ENCODE results near the gene CRP. TPM values are rescaled to one million over a fixed set of nuclear protein-coding genes. Genes with fewer than 3 reads are reported as not detected.
"Not testable (repeated sequence)": the region's sequence is repeated elsewhere in the genome, so short reads cannot be mapped to it uniquely, and the experiment has no call there.

CRP gene
- total RNA-seq, result 46.3 TPM

GRCh38 chr1:159714529-159714928 lies at the start of gene CRP:
CRP (minus strand) TSS chr1:159714589; CDS start chr1:159714485, 104 bp downstream.
- DNase-seq (ENCODE audit: low spot score), result no peak

- DNase-seq (ENCODE audit: low spot score), result no peak
Observed at GRCh38 chr1:159763686-159764085, 49.3 kb upstream of the CRP start.

GRCh38 chr1:159756397-159756796 lies 42.0 kb upstream of the CRP start:
- DNase-seq (ENCODE audit: low spot score), result no peak

- DNase-seq (ENCODE audit: low spot score), result no peak
Observed at GRCh38 chr1:159755451-159756007, 41.1 kb upstream of the CRP start.

- peak; percentile 68 for DNase-seq (ENCODE audit: low spot score)
Observed at GRCh38 chr1:159753386-159753785, 39.0 kb upstream of the CRP start.

- DNase-seq (ENCODE audit: low spot score), result peak; percentile 92
Observed at GRCh38 chr1:159752135-159752580, 37.8 kb upstream of the CRP start.

GRCh38 chr1:159751031-159751430 lies 36.6 kb upstream of the CRP start:
- DNase-seq (ENCODE audit: low spot score), result no peak

GRCh38 chr1:159750621-159751020 lies 36.2 kb upstream of the CRP start:
- DNase-seq (ENCODE audit: low spot score), result no peak

- no peak for DNase-seq (ENCODE audit: low spot score)
Observed at GRCh38 chr1:159749630-159750029, 35.2 kb upstream of the CRP start.

GRCh38 chr1:159748370-159748769 lies 34.0 kb upstream of the CRP start:
- DNase-seq (ENCODE audit: low spot score), result no peak

GRCh38 chr1:159746666-159747065 lies 32.3 kb upstream of the CRP start:
- DNase-seq (ENCODE audit: low spot score), result no peak

- no peak for DNase-seq (ENCODE audit: low spot score)
Observed at GRCh38 chr1:159743651-159744410, 29.4 kb upstream of the CRP start.

- no peak for DNase-seq (ENCODE audit: low spot score)
Observed at GRCh38 chr1:159737238-159737916, 23.0 kb upstream of the CRP start.

GRCh38 chr1:159723188-159723587 lies 8.8 kb upstream of the CRP start:
- DNase-seq (ENCODE audit: low spot score), result not testable (repeated sequence)

GRCh38 chr1:159719990-159720389 lies 5.6 kb upstream of the CRP start:
- no peak for DNase-seq (ENCODE audit: low spot score)

GRCh38 chr1:159715855-159716254 lies 1.5 kb upstream of the CRP start:
- no peak for DNase-seq (ENCODE audit: low spot score)

GRCh38 chr1:159712080-159712479 lies 2.3 kb downstream of the CRP start:
- no peak for DNase-seq (ENCODE audit: low spot score)

GRCh38 chr1:159707472-159708260 lies 6.7 kb downstream of the CRP start:
- no peak for DNase-seq (ENCODE audit: low spot score)

- peak; percentile 69 for DNase-seq (ENCODE audit: low spot score)
Observed at GRCh38 chr1:159705904-159706256, 8.5 kb downstream of the CRP start.

- peak; percentile 19 for DNase-seq (ENCODE audit: low spot score)
Observed at GRCh38 chr1:159705251-159705903, 9.0 kb downstream of the CRP start.

- no peak for DNase-seq (ENCODE audit: low spot score)
Observed at GRCh38 chr1:159704481-159704880, 9.9 kb downstream of the CRP start.

GRCh38 chr1:159700312-159700711 lies 14.1 kb downstream of the CRP start:
- DNase-seq (ENCODE audit: low spot score), result no peak
